Measurements from ENCODE around the gene C2orf49.

C2orf49 gene

DNA sequence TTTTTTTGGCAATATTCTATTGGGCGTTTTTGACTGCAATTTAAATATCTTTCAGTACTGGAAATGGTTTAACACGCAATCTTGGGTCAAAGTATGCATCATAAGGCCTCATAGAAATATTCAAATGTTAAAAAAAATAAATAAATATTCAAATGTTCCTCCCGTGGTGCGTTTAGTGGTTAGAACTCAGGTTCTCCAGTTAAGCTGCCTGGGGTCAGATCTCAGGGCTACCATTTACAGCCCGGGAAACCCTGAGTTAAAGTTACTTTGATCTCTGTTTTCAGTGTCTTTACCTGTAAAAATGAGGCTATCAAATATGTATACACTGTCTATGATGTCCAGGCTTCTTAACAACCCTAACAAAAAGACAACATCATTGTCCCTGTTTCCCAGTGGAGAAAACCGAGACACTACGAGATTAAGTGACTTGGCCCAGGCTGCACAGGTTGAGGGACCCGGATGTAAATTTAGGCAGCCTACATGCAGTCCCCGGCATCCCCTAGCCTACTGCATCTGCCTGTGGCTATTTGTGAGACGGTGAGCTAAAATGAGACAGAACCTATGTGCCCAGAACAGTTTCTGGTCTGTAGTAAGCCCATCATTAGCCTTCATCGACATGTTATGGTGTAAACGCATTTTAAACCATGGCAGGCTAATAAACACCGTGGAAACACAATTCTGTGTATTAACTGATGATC, 59.8 kb downstream of the C2orf49 start:
- no peak for FAIRE-seq
- no peak for DNase-seq (ENCODE audit: extremely low spot score, insufficient read length, low read depth)

DNA sequence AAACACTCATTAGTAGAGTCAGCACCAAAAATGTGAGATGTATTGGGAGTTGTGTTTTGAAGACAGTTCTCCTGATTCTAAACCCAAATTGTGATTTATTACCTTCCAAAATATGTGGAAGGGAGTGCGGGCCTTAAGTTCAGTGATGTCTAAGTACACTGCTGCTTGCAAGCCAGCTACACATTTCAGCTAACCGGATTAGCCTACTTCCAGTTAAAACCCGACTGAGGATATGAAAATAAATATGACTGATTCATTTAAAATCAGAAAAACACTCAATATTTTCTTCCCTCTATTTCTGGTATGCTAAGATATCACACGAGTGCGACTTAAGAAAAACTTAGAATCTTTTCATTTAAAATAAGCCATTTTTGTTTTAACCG, 60.6 kb downstream of the C2orf49 start:
- FAIRE-seq (no peak), DNase-seq (ENCODE audit: extremely low spot score, insufficient read length, low read depth) (no peak)

DNA sequence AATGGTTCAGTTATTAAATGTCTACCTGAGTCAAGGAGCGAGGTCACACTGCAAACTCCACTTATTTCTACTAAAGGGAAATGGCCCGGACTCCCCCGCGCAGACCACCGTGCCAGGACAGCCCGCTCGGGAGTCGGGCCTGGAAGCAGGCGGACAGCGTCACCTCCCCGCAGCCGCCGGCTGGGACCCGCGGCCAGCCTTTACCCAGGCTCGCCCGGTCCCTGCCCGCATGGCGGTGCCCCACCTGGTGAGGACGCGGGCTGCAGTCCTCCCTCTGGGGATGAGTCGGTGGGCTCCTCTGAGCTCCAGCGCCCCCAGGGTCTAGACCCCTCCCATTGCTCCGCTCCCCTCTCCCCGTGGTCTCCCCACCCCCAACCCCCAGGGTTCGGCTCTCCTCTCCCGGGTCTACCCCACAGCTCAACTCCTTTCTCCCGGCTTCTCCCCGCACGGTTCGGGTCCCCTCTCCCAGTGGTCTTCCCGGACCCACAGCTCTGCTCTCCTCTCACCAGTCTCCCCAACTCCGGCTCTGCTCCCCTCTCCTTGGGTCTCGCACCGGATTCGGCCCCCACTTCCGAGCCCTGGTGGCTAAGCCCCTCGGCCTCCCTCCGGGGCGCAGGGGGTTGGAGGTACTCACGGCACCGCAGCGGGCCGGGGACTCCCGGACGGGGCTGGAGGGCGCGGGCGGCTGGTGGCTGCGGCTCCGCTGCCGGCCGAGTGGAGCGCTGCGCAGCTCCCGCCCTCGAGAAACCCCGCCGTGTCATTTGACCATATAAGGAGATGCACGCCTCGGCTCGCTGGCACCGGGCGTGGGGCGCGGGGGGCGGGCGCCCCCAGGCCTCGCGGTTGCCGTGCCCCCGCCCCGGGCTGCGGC, 61.2 kb downstream of the C2orf49 start, which contains the start of gene FHL2:
Gene FHL2, minus strand, starts transcription at position 716 of the 871 bp plus-strand sequence. CDS start 12,535 bp downstream, outside the sequence.
- FAIRE-seq: no peak
- DNase-seq (ENCODE audit: extremely low spot score, insufficient read length, low read depth): peak; percentile 44

Data from GM18507 (cell line).